DND-41 (cell line): ENCODE measurements around the gene ZNF69.

Experiments used
- ATAC-seq: fragments of 200-7000 bp; cut with Tn5 transposase; 3 replicates; pipeline ENCODE4 v1.9.1; 2021; ENCODE audit warnings: low read depth; ENCODE audit not compliant: insufficient read depth
- DNase-seq: peaks from one replicate; pipeline ENCODE4 v3.0.0-alpha.2; 2020
- H2AFZ ChIP-seq: 2 replicates; pipeline ENCODE4 v1.6.0; 2012; ENCODE audit warnings: low read depth, low read length
- H3K27ac ChIP-seq: 2 replicates; pipeline ENCODE4 v1.5.1; 2012; ENCODE audit warnings: low read length, inconsistent platforms
- H3K27me3 ChIP-seq: fragments of 200-600 bp; sonication (generic); 2 replicates; pipeline ENCODE4 v1.6.0; 2012; ENCODE audit warnings: low read length, mild to moderate bottlenecking, inconsistent platforms; ENCODE audit not compliant: insufficient read depth, poor library complexity
- H3K36me3 ChIP-seq: 2 replicates; pipeline ENCODE4 v1.5.1; 2012; ENCODE audit warnings: low read length, inconsistent platforms; ENCODE audit not compliant: insufficient read depth
- H3K4me1 ChIP-seq: 2 replicates; pipeline ENCODE4 v1.5.1; 2012; ENCODE audit warnings: mild to moderate bottlenecking, low read length; ENCODE audit not compliant: insufficient read depth
- H3K4me2 ChIP-seq: 2 replicates; pipeline ENCODE4 v1.6.0; 2012; ENCODE audit warnings: mild to moderate bottlenecking, moderate library complexity, low read length, inconsistent platforms; ENCODE audit not compliant: insufficient read depth
- H3K4me3 ChIP-seq, 2 experiments: fragments of 200-600 bp in 1 of 2; shearing (Covaris generic) in 1 of 2; 2 replicates each; pipeline ENCODE4 v1.5.1; 2012 to 2016; ENCODE audit warnings: inconsistent platforms in 2 of 2, low read length in 2 of 2, mild to moderate bottlenecking in 2 of 2, low read depth in 1 of 2, moderate library complexity in 1 of 2
- H3K79me2 ChIP-seq: 2 replicates; pipeline ENCODE4 v1.6.0; 2012; ENCODE audit warnings: low read length, inconsistent platforms; ENCODE audit not compliant: insufficient read depth
- H3K9ac ChIP-seq: 2 replicates; pipeline ENCODE4 v1.6.0; 2012; ENCODE audit warnings: low read depth, mild to moderate bottlenecking, inconsistent platforms, low read length, moderate library complexity
- H3K9me3 ChIP-seq: 2 replicates; pipeline ENCODE4 v1.5.1; 2012; ENCODE audit warnings: low read length, moderate library complexity, mild to moderate bottlenecking, inconsistent platforms; ENCODE audit not compliant: insufficient read depth, severe bottlenecking
- H4K20me1 ChIP-seq: 2 replicates; pipeline ENCODE4 v1.6.0; 2012; ENCODE audit warnings: low read length; ENCODE audit not compliant: insufficient read depth
- CTCF ChIP-seq: IDR thresholded peaks from 2 replicates; pipeline ENCODE4 v1.5.1; 2012; ENCODE audit warnings: borderline replicate concordance, low read length, moderate library complexity, mild to moderate bottlenecking; ENCODE audit not compliant: poor library complexity, severe bottlenecking; ENCODE audit errors: extremely low read depth
- EZH2 ChIP-seq: IDR thresholded peaks from 3 replicates; pipeline ENCODE4 v1.6.1; 2012; ENCODE audit warnings: borderline replicate concordance, low read depth, mild to moderate bottlenecking, moderate library complexity, low read length, inconsistent platforms; ENCODE audit not compliant: severe bottlenecking

ZNF69 gene

GRCh38 chr19:11890634-11891033 is 3.1 kb downstream of the ZNF69 start:
- no peaks in the 10 kb centered on the region for H3K27me3 ChIP-seq
- no peaks in the 10 kb centered on the region for H3K9me3 ChIP-seq
- H3K27ac ChIP-seq, result no peak overlapping the region
- ATAC-seq (no peak), DNase-seq (no peak)
- no peak overlapping the region for H3K4me2 ChIP-seq
- no peak for TF ChIP-seq CTCF
- TF ChIP-seq EZH2, result no peak
- no peaks in the 10 kb centered on the region for H4K20me1 ChIP-seq
- H3K4me1 ChIP-seq, result peaks cover 24% of the 10 kb centered on the region
- H3K9ac ChIP-seq, result no peak overlapping the region
- no peak overlapping the region for H2AFZ ChIP-seq
- peaks cover 2% of the 10 kb centered on the region; the same call in 1 of the 2 replicates for H3K79me2 ChIP-seq
- H3K36me3 ChIP-seq, result no peaks in the 10 kb centered on the region
- H3K4me3 ChIP-seq, result no peak overlapping the region

- Histone ChIP-seq H2AFZ (no peak overlapping the region), H3K36me3 (no peaks in the 10 kb centered on the region), H3K9ac (no peak overlapping the region), H3K4me2 (no peak overlapping the region), H3K27ac (no peak overlapping the region), H3K4me3 (no peak overlapping the region), H3K27me3 (no peaks in the 10 kb centered on the region), H4K20me1 (no peaks in the 10 kb centered on the region), H3K79me2 (no peaks in the 10 kb centered on the region), H3K4me1 (no peaks in the 10 kb centered on the region), H3K9me3 (no peaks in the 10 kb centered on the region)
- no peak for ATAC-seq
- DNase-seq, result no peak
- TF ChIP-seq CTCF (no peak), EZH2 (no peak)
These were observed 7.3 kb downstream of the ZNF69 start for GRCh38 chr19:11894851-11895250.

- H3K4me2 ChIP-seq, result no peak overlapping the region
- H3K36me3 ChIP-seq, result peaks cover 35% of the 10 kb centered on the region
These were observed 14.6 kb downstream of the ZNF69 start for GRCh38 chr19:11902228-11902627.

More at GRCh38 chr19:11902228-11902627, 14.6 kb downstream of the ZNF69 start:
- DNase-seq (no peak), ATAC-seq (no peak)
- H3K4me1 ChIP-seq, result no peaks in the 10 kb centered on the region
- H3K4me3 ChIP-seq, result no peak overlapping the region
- no peaks in the 10 kb centered on the region for H4K20me1 ChIP-seq
- H3K9me3 ChIP-seq, result peaks cover 20% of the 10 kb centered on the region
- no peak overlapping the region for H3K9ac ChIP-seq
- H3K27ac ChIP-seq, result no peak overlapping the region
- TF ChIP-seq EZH2, result no peak
- TF ChIP-seq CTCF, result peak; percentile 11
- no peaks in the 10 kb centered on the region for H3K79me2 ChIP-seq
- no peaks in the 10 kb centered on the region for H3K27me3 ChIP-seq
- no peak overlapping the region for H2AFZ ChIP-seq
